Rectal smooth muscle tissue (tissue), 1 donor: ENCODE data around the gene KLHL14.

ENCODE experiments used
- H3K27ac ChIP-seq: one replicate; pipeline ENCODE4 v1.7.0; 2013; ENCODE audit warnings: low read depth, low read length, inconsistent platforms
- H3K27me3 ChIP-seq: one replicate; pipeline ENCODE4 v1.7.0; 2013; ENCODE audit warnings: low read length; ENCODE audit not compliant: control insufficient read depth, insufficient read depth
- H3K36me3 ChIP-seq: one replicate; pipeline ENCODE4 v1.7.0; 2013; ENCODE audit warnings: low read length; ENCODE audit not compliant: control insufficient read depth, insufficient read depth
- H3K4me1 ChIP-seq: one replicate; pipeline ENCODE4 v1.7.0; 2013; ENCODE audit warnings: low read length; ENCODE audit not compliant: control insufficient read depth, insufficient read depth
- H3K4me3 ChIP-seq: one replicate; pipeline ENCODE4 v1.7.0; 2013; ENCODE audit warnings: low read length
- H3K9ac ChIP-seq: one replicate; pipeline ENCODE4 v1.7.0; 2013; ENCODE audit warnings: low read length

The KLHL14 gene

DNA sequence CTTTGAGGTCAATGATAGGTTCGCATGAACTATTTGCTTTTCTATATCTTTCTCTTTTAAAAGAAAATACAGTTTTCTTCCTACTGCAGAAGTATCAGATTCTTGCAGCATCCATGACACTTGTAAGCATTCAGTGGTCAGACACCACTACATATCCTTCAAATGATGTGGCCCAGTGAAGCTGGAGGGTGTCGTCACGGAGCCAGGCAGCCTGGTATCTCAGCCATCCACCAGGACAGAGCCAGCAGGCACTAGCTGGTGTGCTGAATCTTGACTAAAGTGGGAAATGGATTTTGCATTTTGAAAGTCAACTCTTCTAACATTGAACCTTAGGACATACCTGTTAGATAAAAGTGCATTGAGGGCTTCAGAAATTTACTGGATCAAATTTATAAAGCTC, 5.4 kb downstream of the KLHL14 start:
- H3K9ac ChIP-seq = no peak overlapping the region
- H3K4me3 ChIP-seq = no peak overlapping the region
- no peaks in the 10 kb centered on the region for H3K36me3 ChIP-seq
- peaks cover 4% of the 10 kb centered on the region for H3K4me1 ChIP-seq
- no peak overlapping the region for H3K27ac ChIP-seq
- H3K27me3 ChIP-seq = peaks cover 15% of the 10 kb centered on the region

DNA sequence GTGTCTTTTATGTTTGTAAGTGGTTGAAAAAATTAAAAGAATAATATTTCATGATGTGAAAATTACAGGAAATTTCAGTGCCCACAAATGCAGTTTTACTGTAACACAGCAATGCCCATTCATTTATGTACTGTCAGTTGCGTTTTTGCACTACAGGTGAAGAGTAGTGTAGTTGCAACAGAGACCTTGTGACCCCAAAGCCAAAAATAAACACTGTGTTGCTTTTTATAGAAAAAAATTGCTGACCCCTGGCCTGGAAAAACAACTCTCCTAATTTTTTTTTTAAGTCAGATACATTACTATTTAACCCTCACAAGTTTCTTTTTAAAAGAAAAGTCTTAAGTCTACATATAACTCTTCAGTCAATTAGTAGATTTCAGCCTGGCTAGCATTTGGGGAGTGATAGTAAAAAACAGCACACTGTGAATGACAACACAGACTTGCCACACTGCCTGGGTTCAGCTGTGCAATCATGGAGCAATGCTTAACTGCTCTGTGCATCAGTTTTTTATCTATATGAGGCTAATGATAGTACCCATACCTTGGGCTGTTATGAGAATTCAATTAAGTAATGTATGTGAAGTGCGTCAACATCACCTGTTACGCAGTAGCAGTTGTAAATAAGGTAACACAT, 8.1 kb downstream of the KLHL14 start:
- H3K27me3 ChIP-seq = peaks cover 2% of the 10 kb centered on the region
- H3K27ac ChIP-seq = no peak overlapping the region
- H3K4me1 ChIP-seq = no peaks in the 10 kb centered on the region
- no peak overlapping the region for H3K4me3 ChIP-seq
- no peak overlapping the region for H3K9ac ChIP-seq
- no peaks in the 10 kb centered on the region for H3K36me3 ChIP-seq

DNA sequence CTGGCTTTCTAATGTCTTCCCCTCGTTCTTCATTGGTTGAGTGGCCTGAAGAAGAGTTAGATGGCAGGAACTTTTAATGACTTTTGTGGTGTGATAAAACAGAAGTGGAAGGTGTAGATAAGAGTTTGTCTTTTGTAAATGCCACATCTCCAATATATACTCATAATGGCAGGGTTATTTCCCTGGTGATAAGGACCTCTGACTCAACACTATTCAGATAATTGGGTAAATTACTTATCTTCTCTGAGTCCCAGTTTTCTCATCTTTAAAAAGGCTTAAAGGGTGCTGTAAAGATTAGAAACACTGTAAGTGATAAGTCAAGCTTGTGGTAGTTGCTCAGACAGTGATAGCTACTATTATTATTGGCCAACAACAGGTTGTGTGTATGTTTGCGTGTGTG, 9.5 kb downstream of the KLHL14 start:
- no peaks in the 10 kb centered on the region for H3K4me1 ChIP-seq
- no peak overlapping the region for H3K4me3 ChIP-seq
- no peaks in the 10 kb centered on the region for H3K27me3 ChIP-seq
- H3K9ac ChIP-seq = no peak overlapping the region
- H3K27ac ChIP-seq = no peak overlapping the region
- no peaks in the 10 kb centered on the region for H3K36me3 ChIP-seq

DNA sequence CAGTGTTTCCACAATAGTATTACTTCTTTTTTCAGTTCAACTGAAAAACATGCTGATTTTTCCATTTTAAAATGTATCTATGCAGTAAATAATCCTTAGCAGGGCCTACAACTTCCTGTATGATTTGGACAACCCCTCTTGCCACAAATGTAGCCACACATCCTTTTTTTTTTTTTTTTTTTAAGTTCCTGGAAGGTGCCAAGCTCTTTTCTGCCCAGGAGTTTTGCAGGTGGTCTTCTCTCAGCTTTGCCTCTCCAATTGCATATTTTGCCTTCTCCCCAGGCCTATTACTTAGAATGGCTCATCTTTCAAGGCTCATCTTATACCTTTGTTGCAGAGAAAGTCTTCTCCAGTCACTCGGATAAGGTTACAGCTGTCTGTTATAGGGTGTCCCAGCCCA, 11.6 kb downstream of the KLHL14 start:
- H3K27ac ChIP-seq = no peak overlapping the region
- no peaks in the 10 kb centered on the region for H3K36me3 ChIP-seq
- no peak overlapping the region for H3K9ac ChIP-seq
- H3K4me3 ChIP-seq = no peak overlapping the region
- H3K27me3 ChIP-seq = no peaks in the 10 kb centered on the region
- H3K4me1 ChIP-seq = no peaks in the 10 kb centered on the region

DNA sequence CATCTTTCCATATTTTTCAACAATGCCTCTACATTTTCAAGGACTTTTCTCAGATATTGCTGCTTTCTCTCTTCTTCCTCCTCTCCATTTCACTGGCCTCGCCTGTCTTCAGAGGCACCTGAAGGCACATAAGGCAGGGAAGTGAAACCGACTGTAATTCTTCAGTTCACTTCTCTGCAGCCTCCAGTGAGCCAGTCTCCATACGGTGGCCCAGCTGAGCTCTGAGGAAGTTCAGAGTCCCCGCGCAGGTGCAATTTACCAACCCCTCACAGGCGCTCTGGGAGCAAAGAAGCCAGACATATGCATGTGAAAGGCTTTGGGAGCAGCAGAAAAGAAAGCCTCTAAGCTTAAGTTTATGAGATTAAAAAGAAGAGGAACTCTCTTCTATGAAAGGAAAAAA, 12.4 kb downstream of the KLHL14 start:
- Histone ChIP-seq H3K9ac (no peak overlapping the region), H3K4me1 (no peaks in the 10 kb centered on the region), H3K27me3 (no peaks in the 10 kb centered on the region), H3K27ac (no peak overlapping the region), H3K4me3 (no peak overlapping the region), H3K36me3 (no peaks in the 10 kb centered on the region)

DNA sequence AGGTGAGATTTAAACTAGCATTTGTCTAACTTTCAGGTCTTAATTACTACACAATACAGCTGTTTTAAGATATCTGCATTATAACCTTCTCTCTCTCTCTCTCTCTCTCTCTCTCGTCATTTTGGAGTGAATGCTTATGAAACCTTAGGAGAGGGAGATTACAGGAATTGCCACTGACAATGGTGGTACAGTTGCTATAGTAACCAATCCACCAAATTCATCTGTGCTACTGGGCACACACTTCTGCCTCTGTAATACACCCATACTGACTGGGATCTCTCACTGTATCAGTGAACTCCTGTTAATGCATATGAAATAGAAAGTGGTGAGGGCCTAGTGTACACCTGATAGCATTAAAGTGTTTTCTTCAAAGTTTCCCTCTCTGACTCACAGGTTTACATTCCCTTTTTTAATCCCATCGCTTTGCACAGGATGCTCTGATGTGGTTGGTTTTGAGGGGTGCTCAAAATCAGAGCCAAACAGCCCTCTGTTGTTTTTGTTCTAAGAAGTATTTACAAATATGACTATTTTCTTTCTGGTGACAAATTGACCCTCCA, 13.1 kb downstream of the KLHL14 start:
- H3K27me3 ChIP-seq = no peaks in the 10 kb centered on the region
- H3K27ac ChIP-seq = no peak overlapping the region
- H3K4me3 ChIP-seq = no peak overlapping the region
- H3K36me3 ChIP-seq = no peaks in the 10 kb centered on the region
- H3K4me1 ChIP-seq = no peaks in the 10 kb centered on the region
- H3K9ac ChIP-seq = no peak overlapping the region

DNA sequence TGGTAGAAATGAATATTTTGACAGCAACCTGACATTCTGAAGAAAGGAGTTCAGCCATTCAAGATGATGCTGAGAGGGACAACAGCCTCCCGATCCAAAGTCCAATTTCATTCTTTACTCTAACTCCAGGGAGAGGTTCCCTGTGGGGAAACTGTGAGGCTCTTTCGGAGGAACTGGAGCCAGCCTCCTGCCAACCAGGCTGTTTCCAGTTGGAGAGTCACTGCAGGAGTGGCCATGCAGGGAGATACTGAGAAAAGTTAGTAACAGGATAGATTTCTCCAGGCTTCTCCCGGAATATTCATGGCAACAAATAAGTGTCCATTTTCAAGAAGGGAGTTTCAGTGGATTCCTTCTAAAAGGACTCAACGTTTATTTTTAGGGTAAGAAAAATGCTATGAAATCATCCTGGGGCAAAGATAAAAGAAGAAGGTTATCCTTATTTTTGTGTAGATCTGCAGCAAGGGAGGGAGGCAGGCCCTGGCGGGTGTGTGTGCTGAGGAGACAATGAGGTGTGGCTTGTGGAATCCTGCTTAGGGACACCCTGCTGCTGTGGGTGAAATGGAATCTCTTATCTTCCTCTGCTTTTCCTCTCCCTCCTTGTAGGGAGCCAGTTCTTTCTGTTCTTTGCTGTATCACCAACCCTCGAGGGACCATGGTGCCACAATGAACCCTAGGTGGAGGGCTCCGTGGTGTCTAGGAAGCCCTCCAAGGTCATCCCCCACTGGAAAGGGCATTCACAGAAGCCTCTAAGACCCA, 18.1 kb downstream of the KLHL14 start:
- H3K4me3 ChIP-seq = no peak overlapping the region
- H3K4me1 ChIP-seq = no peaks in the 10 kb centered on the region
- H3K27me3 ChIP-seq = no peaks in the 10 kb centered on the region
- H3K36me3 ChIP-seq = no peaks in the 10 kb centered on the region
- H3K27ac ChIP-seq = no peak overlapping the region
- H3K9ac ChIP-seq = no peak overlapping the region

DNA sequence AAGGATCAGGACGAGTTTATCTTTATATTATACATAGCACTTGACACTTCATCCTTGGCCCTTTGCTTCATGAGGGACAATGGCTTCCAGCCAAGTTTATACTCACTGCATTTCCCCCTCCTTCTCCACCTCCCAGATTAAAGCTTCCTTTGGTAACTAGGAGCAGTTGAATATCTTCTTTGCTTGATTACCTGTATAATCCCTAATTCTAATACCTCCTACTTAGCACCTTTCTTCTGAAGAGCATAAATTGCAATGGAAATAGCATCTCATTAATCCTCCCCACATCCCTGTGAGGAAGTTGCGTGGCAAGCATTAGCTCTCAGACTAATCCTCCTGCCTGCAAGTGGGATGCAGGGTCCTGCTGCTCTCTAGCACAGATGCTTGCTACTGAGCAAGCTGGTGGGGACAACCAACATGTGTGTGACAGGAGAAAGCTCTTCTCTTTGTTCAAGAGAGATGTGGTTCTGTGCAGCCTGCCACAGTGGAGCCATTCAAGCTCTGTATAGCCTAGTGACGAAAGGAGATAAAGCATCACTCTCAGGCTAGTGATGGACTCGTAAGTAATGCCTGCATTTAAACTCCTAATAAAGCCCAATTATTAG, 19.1 kb downstream of the KLHL14 start:
- Histone ChIP-seq H3K9ac (no peak overlapping the region), H3K27ac (no peak overlapping the region), H3K4me1 (no peaks in the 10 kb centered on the region), H3K4me3 (no peak overlapping the region), H3K36me3 (no peaks in the 10 kb centered on the region), H3K27me3 (no peaks in the 10 kb centered on the region)

DNA sequence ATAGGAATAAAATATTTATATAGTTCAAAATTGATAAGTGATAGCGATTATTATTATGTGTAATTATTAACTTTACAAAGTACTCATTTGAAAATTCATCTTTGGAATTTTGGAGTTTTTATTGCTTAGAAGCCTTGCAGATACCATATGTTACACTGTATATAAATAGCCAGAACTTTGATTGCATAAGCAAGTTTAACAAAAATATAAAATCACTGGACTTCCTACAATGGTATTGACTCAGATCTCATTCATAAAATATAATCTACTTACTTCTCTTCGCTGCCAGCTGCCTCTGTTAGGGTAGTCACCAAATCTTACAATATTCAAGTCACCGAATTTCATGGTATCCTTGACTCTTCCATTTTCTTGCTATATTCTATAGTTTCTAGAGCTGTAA, 22.5 kb downstream of the KLHL14 start:
- no peaks in the 10 kb centered on the region for H3K36me3 ChIP-seq
- no peaks in the 10 kb centered on the region for H3K27me3 ChIP-seq
- no peak overlapping the region for H3K9ac ChIP-seq
- no peak overlapping the region for H3K27ac ChIP-seq
- H3K4me1 ChIP-seq = no peaks in the 10 kb centered on the region
- no peak overlapping the region for H3K4me3 ChIP-seq

DNA sequence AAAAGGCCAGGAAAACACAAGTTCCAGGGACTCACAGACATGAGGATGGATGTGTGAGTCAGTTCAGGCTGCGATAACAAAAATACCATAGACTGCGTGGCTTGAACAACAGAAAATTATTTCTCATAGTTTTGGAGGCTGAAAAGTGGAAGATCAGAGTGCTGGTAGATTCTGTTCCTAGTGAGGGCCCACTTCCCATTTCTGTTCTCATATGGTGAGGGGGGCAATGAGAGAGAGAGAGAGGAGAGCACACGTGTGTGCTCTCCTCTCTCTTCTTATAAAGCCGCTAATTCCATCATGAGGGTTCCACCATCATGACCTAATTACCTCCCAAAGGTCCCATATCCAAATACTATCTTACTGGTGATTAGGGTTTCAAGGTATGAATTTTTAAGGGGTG, 23.0 kb downstream of the KLHL14 start:
- Histone ChIP-seq H3K4me1 (no peaks in the 10 kb centered on the region), H3K36me3 (no peaks in the 10 kb centered on the region), H3K4me3 (no peak overlapping the region), H3K27me3 (no peaks in the 10 kb centered on the region), H3K9ac (no peak overlapping the region), H3K27ac (no peak overlapping the region)

DNA sequence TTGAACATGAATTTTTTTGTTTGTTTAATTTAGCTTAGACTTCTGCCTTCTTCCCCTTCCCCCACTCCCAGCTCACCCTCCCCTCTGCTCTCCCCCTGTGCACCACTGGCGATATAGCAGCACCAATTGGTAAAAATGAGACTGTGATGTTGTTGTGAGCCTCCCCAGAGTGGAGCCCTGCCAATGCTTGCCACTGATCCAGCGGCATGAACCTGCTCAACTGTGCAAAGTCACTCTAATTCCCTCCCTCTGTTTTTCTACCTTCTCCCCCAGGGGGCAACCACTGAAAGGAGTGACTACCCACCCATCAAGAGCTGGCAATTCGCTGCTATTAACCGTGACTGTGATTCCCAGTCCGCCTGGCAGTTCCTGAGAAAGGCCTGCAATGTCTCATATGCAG, 30.2 kb downstream of the KLHL14 start:
- H3K27me3 ChIP-seq = no peaks in the 10 kb centered on the region
- H3K9ac ChIP-seq = no peak overlapping the region
- no peak overlapping the region for H3K4me3 ChIP-seq
- no peak overlapping the region for H3K27ac ChIP-seq
- no peaks in the 10 kb centered on the region for H3K36me3 ChIP-seq
- H3K4me1 ChIP-seq = no peaks in the 10 kb centered on the region

DNA sequence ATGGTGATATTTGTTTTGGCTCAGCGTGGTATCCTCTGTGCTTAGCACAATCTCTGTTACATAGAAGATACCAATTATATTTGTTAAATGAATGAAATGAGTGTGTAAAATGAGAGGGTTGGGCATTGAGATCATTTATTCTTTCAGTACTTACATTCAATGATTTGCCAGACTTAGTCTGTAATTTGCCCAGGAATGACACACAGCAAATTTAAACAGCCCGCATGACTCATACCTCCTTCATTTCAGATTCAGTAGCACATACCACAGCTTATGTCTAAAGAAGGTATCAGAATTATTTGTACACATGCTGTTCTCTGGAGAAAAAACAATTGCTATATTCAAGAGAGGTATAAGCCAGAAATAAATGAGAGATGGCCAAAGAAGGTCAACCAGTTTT, 37.0 kb downstream of the KLHL14 start:
- Histone ChIP-seq H3K9ac (no peak overlapping the region), H3K4me3 (no peak overlapping the region), H3K36me3 (no peaks in the 10 kb centered on the region), H3K27ac (no peak overlapping the region), H3K4me1 (no peaks in the 10 kb centered on the region), H3K27me3 (no peaks in the 10 kb centered on the region)
